Body of pancreas (tissue), 4 donors: ENCODE data around the gene ATP4B. TPM values are rescaled to one million over a fixed set of nuclear protein-coding genes. Genes with fewer than 3 reads are reported as not detected.
A peak's percentile ranks its signal among the peaks of the same experiment; 100 is the strongest.

Source experiments
- ATAC-seq: fragments of 150-250 bp; one replicate; pipeline ENCODE4 v1.9.1; 2016
- DNase-seq, 4 donors: peaks; one replicate each; pipeline ENCODE4 v3.0.0-alpha.2; 2019
- H3K27ac ChIP-seq, 4 donors: fragments of 200-600 bp; sonication (generic); 1 replicate in 3 of 4; 2 replicates in 1 of 4; pipeline versions ENCODE4 v1.5.1 to v1.6.1; 2016 to 2019; ENCODE audit warnings: mild to moderate bottlenecking in 1 of 4, mixed read lengths in 1 of 4, moderate library complexity in 1 of 4
- H3K27me3 ChIP-seq, 2 donors: fragments of 200-600 bp; sonication (generic); one replicate each; pipeline ENCODE4 v1.6.0; 2016; ENCODE audit warnings: mild to moderate bottlenecking in 1 of 2
- H3K36me3 ChIP-seq, 2 donors: fragments of 200-600 bp; sonication (generic); replicated peaks in 1 of 2; 2 replicates each; pipeline ENCODE4 v1.5.1; 2016; ENCODE audit warnings: low read depth in 2 of 2; ENCODE audit not compliant: insufficient read depth in 1 of 2
- H3K4me1 ChIP-seq: fragments of 200-600 bp; sonication (generic); one replicate; pipeline ENCODE4 v1.6.0; 2016
- H3K4me3 ChIP-seq, 2 donors: fragments of 200-600 bp; sonication (generic); 1 replicate in 1 of 2; 2 replicates in 1 of 2; pipeline ENCODE4 v1.5.1; 2016 to 2019
- H3K9me3 ChIP-seq, 3 donors: fragments of 200-600 bp; sonication (generic); 1 replicate in 2 of 3; 2 replicates in 1 of 3; pipeline ENCODE4 v1.5.1; 2016
- POLR2A ChIP-seq, 3 donors: fragments of 450-650 bp; IDR thresholded peaks; one replicate each; pipeline ENCODE4 v1.6.1; 2016; ENCODE audit warnings: antibody characterized with exemption in 3 of 3, mild to moderate bottlenecking in 2 of 3
- WGBS, 2 donors: methylation state at CpG; one replicate each; pipeline ENCODE4 v1.1.5; 2017; 5-methylcytosine and 5-hydroxymethylcytosine counted together
- intact Hi-C: fragments of 100-400 bp; cut with DNase I; formaldehyde crosslinking; loops from one replicate; pipeline ENCODE4 v1.15.1; 2023
- total RNA-seq, 2 donors: library from RNA; depleted of rRNA; stranded (reverse); fragments of >200 nt; gene quantifications; one replicate each; pipeline ENCODE4 v1.1.0, GENCODE V29; 2016
- TF ChIP-seq, protein P1 (sequence below), 7 experiments: fragments of 450-650 bp in 4 of 7; fragments of 200-600 bp in 3 of 7; sonication (generic) in 3 of 7; IDR thresholded peaks; one replicate each; pipeline ENCODE4 v1.5.1; 2016 to 2019; ENCODE audit warnings: antibody characterized with exemption in 7 of 7

The ATP4B gene
- total RNA-seq, 2 donors from 2014 or later = not detected

DNA sequence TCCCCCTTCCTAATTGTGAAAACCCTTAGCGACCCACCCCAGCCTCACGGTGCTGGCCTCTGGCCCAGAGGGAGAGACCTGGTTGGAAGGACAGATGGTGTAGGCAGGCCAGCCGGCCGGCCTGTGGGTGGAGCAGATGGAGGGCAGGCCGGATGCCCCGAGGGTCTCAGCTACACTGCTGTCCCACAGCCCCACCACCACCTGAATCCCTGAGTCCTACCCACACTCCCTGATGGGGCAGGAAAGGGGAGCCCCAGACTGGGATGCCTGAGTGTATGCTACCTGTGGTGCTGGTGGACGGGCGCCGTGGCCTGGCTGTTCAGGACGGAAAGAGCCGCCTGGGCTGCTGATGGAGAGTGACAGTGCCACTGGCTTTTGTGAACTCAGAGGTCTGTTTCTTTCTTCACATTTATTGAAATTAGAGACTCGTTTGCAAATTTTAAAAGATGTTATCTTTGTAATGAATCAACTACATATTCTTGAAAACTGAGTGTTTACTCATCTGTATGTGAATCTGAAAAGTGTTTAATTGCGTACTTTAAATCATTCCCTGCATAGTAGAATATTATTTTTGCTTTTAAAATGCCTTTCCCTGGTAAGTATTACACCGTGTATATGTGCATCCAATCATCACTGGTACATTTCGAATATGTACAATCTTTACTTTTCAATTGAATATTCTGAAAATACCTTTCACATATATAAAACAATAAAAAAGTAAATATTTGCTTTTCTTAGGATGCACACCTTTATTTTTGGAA, 37.8 kb downstream of the ATP4B start:
- no peaks in the 10 kb centered on the region for H3K36me3 ChIP-seq
- DNase-seq (no peak), ATAC-seq (no peak)
- no peaks in the 10 kb centered on the region for H3K4me1 ChIP-seq
- intact Hi-C loops = no loop called here
- no peak overlapping the region for H3K4me3 ChIP-seq
- TF ChIP-seq, protein P1, sequence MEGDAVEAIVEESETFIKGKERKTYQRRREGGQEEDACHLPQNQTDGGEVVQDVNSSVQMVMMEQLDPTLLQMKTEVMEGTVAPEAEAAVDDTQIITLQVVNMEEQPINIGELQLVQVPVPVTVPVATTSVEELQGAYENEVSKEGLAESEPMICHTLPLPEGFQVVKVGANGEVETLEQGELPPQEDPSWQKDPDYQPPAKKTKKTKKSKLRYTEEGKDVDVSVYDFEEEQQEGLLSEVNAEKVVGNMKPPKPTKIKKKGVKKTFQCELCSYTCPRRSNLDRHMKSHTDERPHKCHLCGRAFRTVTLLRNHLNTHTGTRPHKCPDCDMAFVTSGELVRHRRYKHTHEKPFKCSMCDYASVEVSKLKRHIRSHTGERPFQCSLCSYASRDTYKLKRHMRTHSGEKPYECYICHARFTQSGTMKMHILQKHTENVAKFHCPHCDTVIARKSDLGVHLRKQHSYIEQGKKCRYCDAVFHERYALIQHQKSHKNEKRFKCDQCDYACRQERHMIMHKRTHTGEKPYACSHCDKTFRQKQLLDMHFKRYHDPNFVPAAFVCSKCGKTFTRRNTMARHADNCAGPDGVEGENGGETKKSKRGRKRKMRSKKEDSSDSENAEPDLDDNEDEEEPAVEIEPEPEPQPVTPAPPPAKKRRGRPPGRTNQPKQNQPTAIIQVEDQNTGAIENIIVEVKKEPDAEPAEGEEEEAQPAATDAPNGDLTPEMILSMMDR (IDR thresholded peaks at IDR 0.05) = no peak
- no peak for TF ChIP-seq POLR2A (IDR thresholded peaks at IDR 0.05)
- no peaks in the 10 kb centered on the region for H3K27me3 ChIP-seq
- no peak overlapping the region for H3K27ac ChIP-seq
- no peaks in the 10 kb centered on the region for H3K9me3 ChIP-seq
- 83 to 91% methylated on average over 13 to 15 of the region's 15 CpGs for WGBS, 2 donors

DNA sequence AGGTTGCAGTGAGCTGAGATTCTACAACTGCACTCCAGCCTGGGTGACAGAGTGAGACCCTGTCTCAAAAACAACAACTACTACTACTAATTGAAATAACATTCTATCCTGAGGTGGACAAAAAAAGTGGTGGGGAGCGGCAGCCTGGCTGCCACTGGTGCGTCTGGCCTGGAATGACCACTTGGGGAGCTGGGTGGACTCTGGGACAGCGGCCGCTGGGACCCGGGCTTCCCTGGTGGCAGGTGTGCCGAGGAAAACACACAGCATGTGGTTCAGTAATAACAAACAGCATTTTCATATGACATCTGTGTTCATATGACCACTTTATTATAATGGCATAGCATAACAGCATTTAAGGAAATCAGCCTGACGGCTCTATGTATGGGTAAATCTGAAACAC, 39.5 kb downstream of the ATP4B start:
- no peak for DNase-seq
- intact Hi-C loops = no loop called here
- Histone ChIP-seq H3K4me3 (no peak overlapping the region), H3K27me3 (no peaks in the 10 kb centered on the region), H3K36me3 (no peaks in the 10 kb centered on the region), H3K9me3 (no peaks in the 10 kb centered on the region), H3K4me1 (no peaks in the 10 kb centered on the region), H3K27ac (no peak overlapping the region)
- no peak for ATAC-seq
- TF ChIP-seq POLR2A (IDR thresholded peaks at IDR 0.05) = no peak
- TF ChIP-seq, protein P1 (IDR thresholded peaks at IDR 0.05) = no peak
- WGBS, 2 donors = 96 to 98% methylated on average over 7 of the region's 7 CpGs

DNA sequence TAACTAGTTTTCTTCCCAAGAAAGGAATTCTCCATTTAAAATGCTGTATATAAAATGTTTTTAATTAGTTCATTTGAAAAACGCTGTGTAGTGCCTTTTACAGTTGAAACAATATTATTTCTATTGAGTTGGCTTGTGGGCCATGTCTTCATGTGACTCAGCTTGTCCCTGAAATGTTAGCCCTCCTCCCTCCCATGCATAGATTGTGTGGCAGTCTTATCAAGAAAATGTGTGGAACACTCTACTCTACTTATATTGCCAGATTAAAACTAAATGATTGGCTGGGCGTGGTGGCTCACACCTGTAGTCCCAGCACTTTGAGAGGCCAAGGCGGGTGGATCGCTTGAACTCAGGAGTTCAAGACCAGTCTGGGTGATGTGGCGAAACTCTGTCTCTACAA, 40.0 kb downstream of the ATP4B start:
- Histone ChIP-seq H3K27me3 (no peaks in the 10 kb centered on the region), H3K36me3 (no peaks in the 10 kb centered on the region), H3K9me3 (no peaks in the 10 kb centered on the region), H3K27ac (no peak overlapping the region), H3K4me1 (no peaks in the 10 kb centered on the region), H3K4me3 (no peak overlapping the region)
- intact Hi-C loops = no loop called here
- no peak for TF ChIP-seq POLR2A (IDR thresholded peaks at IDR 0.05)
- TF ChIP-seq, protein P1 (IDR thresholded peaks at IDR 0.05) = no peak
- DNase-seq (no peak), ATAC-seq (no peak)
- WGBS, 2 donors = 92 to 97% methylated on average over 5 of the region's 5 CpGs

DNA sequence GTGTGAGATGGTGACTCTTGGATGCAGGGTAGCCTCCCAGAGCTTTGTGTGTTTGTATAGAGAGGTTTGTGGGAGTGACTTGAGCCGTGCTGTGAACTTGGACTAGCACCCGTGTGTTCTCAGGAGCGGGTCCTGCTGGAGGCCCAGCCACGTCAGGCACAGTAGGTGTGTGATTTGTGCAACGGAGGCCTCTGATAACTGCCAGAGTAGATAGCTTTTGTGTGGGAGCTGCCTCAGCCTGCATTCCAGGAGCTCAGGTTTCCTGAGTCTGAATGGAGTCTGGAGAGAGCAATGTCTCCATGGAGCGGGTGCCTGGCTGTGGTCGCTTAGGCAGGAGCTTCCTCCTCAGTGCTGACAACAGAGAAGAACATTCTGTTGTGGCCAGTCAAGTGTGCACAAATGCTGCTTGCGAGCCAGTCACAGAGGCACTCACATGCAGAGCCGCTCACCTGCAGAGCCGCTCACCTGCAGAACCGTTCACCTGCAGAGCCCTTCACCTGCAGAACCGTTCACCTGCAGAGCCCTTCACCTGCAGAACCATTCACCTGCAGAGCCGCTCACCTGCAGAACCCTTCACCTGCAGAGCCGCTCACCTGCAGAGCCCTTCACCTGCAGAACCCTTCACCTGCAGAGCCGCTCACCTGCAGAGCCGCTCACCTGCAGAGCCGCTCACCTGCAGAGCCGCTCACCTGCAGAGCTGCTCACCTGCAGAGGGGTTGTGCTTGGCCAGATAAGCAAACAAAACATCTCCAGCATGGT, 40.8 kb downstream of the ATP4B start:
- Histone ChIP-seq H3K27ac (peak overlapping the region in 1 of 4 donors; percentile 45), H3K9me3 (no peaks in the 10 kb centered on the region), H3K27me3 (no peaks in the 10 kb centered on the region), H3K4me1 (no peaks in the 10 kb centered on the region), H3K4me3 (no peak overlapping the region), H3K36me3 (no peaks in the 10 kb centered on the region)
- TF ChIP-seq POLR2A (IDR thresholded peaks at IDR 0.05) = no peak
- TF ChIP-seq, protein P1 (IDR thresholded peaks at IDR 0.05) = no peak
- DNase-seq (peak in 2 of 4 donors; percentile 23 to 43), ATAC-seq (no peak)
- 59 to 72% methylated on average over 3 to 18 of the region's 18 CpGs for WGBS, 2 donors
- intact Hi-C loops = no loop called here
